HepG2 (cell line): ENCODE measurements around the gene KIF1C. TPM values are rescaled to one million over a fixed set of nuclear protein-coding genes. Genes with fewer than 3 reads are reported as not detected.

Source experiments
- ARID4A ChIP-seq: sonication (generic); formaldehyde crosslinking; IDR thresholded peaks from 2 replicates; pipeline ENCODE4 v1.5.0; 2020; ENCODE audit warnings: mild to moderate bottlenecking, missing genetic modification reagents, borderline replicate concordance
- BCLAF1 ChIP-seq: fragments of 450-650 bp; IDR thresholded peaks from 2 replicates; pipeline ENCODE4 v1.6.1; 2017; ENCODE audit warnings: mild to moderate bottlenecking
- CENPX ChIP-seq: sonication (generic); formaldehyde crosslinking; IDR thresholded peaks from 2 replicates; pipeline ENCODE4 v1.9.0; 2021; ENCODE audit warnings: mild to moderate bottlenecking, missing genetic modification reagents, moderate library complexity
- DR1 ChIP-seq: sonication (generic); formaldehyde crosslinking; IDR thresholded peaks from 2 replicates; pipeline ENCODE4 v1.8.0; 2021; ENCODE audit warnings: mild to moderate bottlenecking, missing genetic modification reagents, inconsistent platforms
- FOXA1 ChIP-seq, 2 experiments: fragments of 450-650 bp in 1 of 2; sonication (generic) in 1 of 2; formaldehyde crosslinking in 1 of 2; IDR thresholded peaks; 2 replicates each; pipeline versions ENCODE4 v1.4.0 to v1.6.1; 2016 to 2020; ENCODE audit warnings: missing genetic modification reagents in 1 of 2
- KAT7 ChIP-seq: IDR thresholded peaks from 2 replicates; pipeline ENCODE4 v1.6.1; 2018; ENCODE audit warnings: borderline replicate concordance, missing compliant biosample characterization
- MTF2 ChIP-seq: sonication (generic); formaldehyde crosslinking; IDR thresholded peaks from 2 replicates; pipeline ENCODE4 v1.5.0; 2020; ENCODE audit warnings: missing genetic modification reagents, borderline replicate concordance
- NR2F1 ChIP-seq, 2 experiments: fragments of 450-650 bp in 1 of 2; formaldehyde crosslinking in 1 of 2; IDR thresholded peaks; 2 replicates each; pipeline versions ENCODE4 v1.5.0 to v1.6.1; 2016 to 2020; ENCODE audit warnings: mild to moderate bottlenecking in 1 of 2, missing compliant biosample characterization in 1 of 2, missing genetic modification reagents in 1 of 2, moderate library complexity in 1 of 2
- POGZ ChIP-seq: sonication (generic); formaldehyde crosslinking; IDR thresholded peaks from 2 replicates; pipeline ENCODE4 v1.4.0; 2020; ENCODE audit warnings: mild to moderate bottlenecking, missing genetic modification reagents
- TBP ChIP-seq: sonication (generic); formaldehyde crosslinking; IDR thresholded peaks from 2 replicates; pipeline ENCODE4 v1.5.0; 2020; ENCODE audit warnings: missing genetic modification reagents
- WIZ ChIP-seq: sonication (generic); formaldehyde crosslinking; IDR thresholded peaks from 2 replicates; pipeline ENCODE4 v1.5.1; 2020; ENCODE audit warnings: mild to moderate bottlenecking, missing genetic modification reagents
- XRCC5 ChIP-seq: fragments of 200-400 bp; formaldehyde crosslinking; optimal IDR thresholded peaks from 2 replicates; pipeline ENCODE3; 2017; ENCODE audit warnings: mild to moderate bottlenecking, low read length
- YEATS4 ChIP-seq: sonication (generic); formaldehyde crosslinking; IDR thresholded peaks from 2 replicates; pipeline ENCODE4 v1.4.0; 2020; ENCODE audit warnings: missing genetic modification reagents, borderline replicate concordance
- ZNF263 ChIP-seq: sonication (generic); formaldehyde crosslinking; IDR thresholded peaks from 2 replicates; pipeline ENCODE4 v1.4.0; 2020; ENCODE audit warnings: missing genetic modification reagents
- ZNF281 ChIP-seq: sonication (generic); formaldehyde crosslinking; IDR thresholded peaks from 2 replicates; pipeline ENCODE4 v1.4.0; 2020; ENCODE audit warnings: missing genetic modification reagents, borderline replicate concordance
- ZNF549 ChIP-seq: sonication (generic); formaldehyde crosslinking; IDR thresholded peaks from 2 replicates; pipeline ENCODE4 v1.5.0; 2020; ENCODE audit warnings: missing genetic modification reagents
- ZNF784 ChIP-seq: sonication (generic); formaldehyde crosslinking; IDR thresholded peaks from 2 replicates; pipeline ENCODE4 v1.5.1; 2020; ENCODE audit warnings: missing genetic modification reagents, mild to moderate bottlenecking, borderline replicate concordance
- polyA plus RNA-seq, 8 experiments: library from polyadenylated mRNA; depleted of rRNA in 3 of 8; stranded (reverse) in 7 of 8; unstranded in 1 of 8; fragments of >200 nt; fragmentation: Illumina TruSeq in 4 of 8; extraction: Trizol in 4 of 8; gene quantifications; 2 replicates each; pipeline versions ENCODE4 v1.2.1 to v1.2.3, GENCODE V29; 2011 to 2016; ENCODE audit warnings: low read depth in 4 of 8, missing spikeins in 1 of 8, mixed read lengths in 1 of 8; ENCODE audit not compliant: insufficient read depth in 1 of 8
- total RNA-seq, 5 experiments: library from RNA; depleted of rRNA; stranded (reverse); fragments of >200 nt; fragmentation: Illumina TruSeq; extraction: Trizol; gene quantifications; 2 replicates each; pipeline ENCODE4 v1.2.3, GENCODE V29; 2016; ENCODE audit warnings: low read depth in 1 of 5

Gene KIF1C
- total and polyA plus RNA-seq, 2 of the 13 experiments (the other 11 are each of a cell fraction or from before 2014, with no cell fraction given) = 70.0 to 104 TPM

- TF ChIP-seq KAT7 (peak; percentile 2; the same call in 1 of the 2 replicates), ARID4A (CRISPR knock-in tag) (peak; percentile 82), ZNF784 (0 out of 2 replicates have a peak, but pooled peaks have one; percentile 37), DR1 (no peak), MTF2 (CRISPR knock-in tag) (no peak), ZNF549 (CRISPR knock-in tag) (peak; percentile 67; the same call in 1 of the 2 replicates), ZNF263 (CRISPR knock-in tag) (no peak), TBP (CRISPR knock-in tag) (no peak), XRCC5 (peak; percentile 45), POGZ (CRISPR knock-in tag) (0 out of 2 replicates have a peak, but pooled peaks have one; percentile 55), WIZ (CRISPR knock-in tag) (peak; percentile 60; the same call in 1 of the 2 replicates), YEATS4 (CRISPR knock-in tag) (peak; percentile 63; the same call in 1 of the 2 replicates), NR2F1 (CRISPR knock-in tag; IDR thresholded peaks at IDR 0.05) (peak in 1 of 2 experiments; percentile 8; a peak in 1 of 4 replicates), ZNF281 (CRISPR knock-in tag) (peak; percentile 91), FOXA1 (IDR thresholded peaks at IDR 0.05) (no peak), FOXA1 (CRISPR knock-in tag; IDR thresholded peaks at IDR 0.05) (no peak), CENPX (no peak), BCLAF1 (no peak)
Measured at GRCh38 chr17:4998732-4999429, 1.1 kb downstream of the KIF1C start (continued).
